Hippocampal formation (tissue), 2 donors: ENCODE data around the gene GSTT2.
"Not testable (repeated sequence)": the region's sequence is repeated elsewhere in the genome, so short reads cannot be mapped to it uniquely, and the experiment has no call there.

Experiments
- DNase-seq, 2 donors: peaks; one replicate each; lab custom pipeline; 2025; lab: John Stamatoyannopoulos, UW

Gene GSTT2

DNA sequence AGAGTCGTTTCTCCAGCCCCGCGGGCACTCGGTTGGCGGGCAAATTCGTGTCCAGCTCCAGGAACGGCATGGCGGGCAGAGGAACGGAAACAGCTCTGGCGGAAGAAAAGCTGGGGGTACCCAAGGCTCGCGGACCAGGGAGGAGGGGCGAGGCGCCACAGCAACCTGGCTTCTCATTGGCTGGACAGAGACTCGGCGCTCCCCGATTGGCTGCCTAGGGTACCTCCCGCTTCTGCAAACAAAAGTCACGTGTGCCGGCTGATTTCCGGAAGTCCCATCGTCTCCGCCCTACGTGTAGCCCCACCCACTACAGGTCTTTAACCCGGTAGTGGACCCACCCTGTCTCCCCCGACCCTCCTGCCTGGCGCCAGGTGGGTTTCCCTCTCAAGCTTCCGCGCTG, 5.6 kb upstream of the GSTT2 start, which contains the start of gene DDT:
TSS of gene DDT (minus strand) at position 97 of the 400 bp plus-strand sequence. CDS start at position 70, 27 bp downstream.
- DNase-seq = not testable (repeated sequence)

DNA sequence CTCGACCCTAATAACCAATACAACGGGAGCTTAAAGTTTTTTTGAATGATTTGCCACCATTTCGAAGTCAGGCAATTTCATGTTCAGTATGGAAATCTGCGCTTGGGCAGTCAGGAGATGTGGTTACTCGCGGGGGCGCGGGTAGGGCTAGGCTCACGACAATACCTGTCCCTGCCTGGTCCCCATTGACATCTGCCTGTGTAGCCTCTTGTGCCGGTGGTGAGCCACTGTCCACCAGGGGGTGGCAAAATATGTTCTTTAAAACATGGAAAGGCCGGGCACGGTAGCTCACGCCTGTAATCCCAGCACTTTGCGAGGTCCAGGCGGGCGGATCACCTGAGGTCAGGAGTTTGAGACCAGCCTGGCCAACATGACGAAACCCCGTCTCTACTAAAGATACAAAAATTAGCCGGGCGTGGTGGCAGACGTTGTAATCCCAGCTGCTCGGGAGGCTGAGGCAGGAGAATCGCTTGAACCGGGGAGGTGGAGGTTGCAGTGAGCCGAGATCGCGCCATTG, 5.0 kb upstream of the GSTT2 start:
- DNase-seq = not testable (repeated sequence)

DNA sequence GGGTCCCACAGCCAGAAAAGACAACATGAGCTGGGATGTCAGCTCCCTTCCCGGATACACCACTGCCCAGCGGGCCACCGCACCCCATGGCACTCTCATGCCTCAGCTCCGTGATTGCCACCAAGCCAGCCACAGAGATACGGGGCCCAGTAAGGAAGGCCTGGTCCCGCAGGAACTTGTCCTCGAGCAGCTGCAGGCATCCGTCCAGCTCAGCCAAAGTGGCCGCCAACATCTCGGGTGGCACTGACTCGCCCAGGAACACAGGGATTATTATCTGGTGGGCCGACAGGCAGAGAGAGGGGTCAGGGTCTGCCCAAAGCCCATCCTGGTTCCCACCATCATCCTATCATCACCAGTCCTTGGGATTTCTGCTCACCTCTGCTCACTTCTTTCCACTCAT, 2.6 kb upstream of the GSTT2 start:
- DNase-seq = not testable (repeated sequence)

DNA sequence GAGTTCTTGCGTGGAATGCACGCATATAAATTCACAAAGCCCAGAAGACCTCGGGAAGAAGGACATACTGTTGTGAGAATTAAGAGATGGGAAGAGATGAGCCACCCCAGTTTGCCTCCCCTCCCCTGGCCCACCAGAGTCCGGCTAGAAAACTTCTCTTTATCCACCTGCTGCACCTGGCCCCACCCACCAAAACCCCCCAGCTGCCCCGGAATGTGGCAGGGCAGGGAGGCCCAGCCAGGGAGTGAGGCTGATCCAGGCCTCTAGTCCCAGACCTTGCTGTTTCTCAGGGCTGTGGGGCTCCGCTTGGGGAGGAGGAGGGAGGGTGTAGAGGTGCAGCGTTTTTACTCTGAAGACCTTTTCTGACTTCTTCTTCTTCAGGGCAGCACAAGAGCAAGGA, 633 bp downstream of the GSTT2 start:
- DNase-seq = not testable (repeated sequence)

DNA sequence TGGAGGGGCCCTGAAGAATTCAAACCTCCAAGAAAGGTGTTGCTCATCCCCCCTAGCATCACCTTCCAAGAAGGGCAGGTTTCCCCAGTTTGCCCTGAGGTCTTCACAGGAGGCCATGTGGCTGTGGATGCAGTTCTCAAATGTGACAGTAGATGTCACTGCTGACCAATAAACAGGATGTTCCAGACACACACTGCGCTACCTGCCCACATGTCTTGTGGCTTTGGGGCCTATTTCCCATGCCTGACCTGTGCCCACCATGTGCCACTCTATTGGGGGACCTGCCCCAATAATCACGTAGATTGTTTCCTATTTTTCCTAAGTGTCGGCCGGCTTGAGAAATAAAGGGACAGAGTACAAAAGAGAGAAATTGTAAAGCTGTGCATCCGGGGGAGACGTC, 4.5 kb downstream of the GSTT2 start:
- no peak for DNase-seq

DNA sequence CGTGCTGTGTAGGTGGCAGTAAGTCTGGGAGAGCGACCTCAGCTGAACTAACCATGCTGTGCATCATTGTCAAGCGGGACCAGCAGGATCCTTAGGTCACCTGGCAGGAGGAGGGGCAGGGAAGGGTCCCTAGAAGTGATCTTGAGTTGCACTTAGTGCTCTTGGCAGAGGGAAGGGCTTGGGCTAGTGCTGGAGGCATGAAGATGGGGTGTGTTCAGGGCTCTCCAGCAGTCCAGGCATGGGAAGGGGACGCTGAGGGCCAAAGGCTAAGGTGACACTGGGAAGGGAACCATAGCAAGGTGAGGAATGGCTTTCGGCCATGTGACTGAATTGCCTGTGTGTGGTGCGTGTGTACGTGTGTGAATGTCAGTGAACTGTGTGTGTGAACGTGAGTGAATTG, 6.2 kb downstream of the GSTT2 start:
- DNase-seq = not testable (repeated sequence)

DNA sequence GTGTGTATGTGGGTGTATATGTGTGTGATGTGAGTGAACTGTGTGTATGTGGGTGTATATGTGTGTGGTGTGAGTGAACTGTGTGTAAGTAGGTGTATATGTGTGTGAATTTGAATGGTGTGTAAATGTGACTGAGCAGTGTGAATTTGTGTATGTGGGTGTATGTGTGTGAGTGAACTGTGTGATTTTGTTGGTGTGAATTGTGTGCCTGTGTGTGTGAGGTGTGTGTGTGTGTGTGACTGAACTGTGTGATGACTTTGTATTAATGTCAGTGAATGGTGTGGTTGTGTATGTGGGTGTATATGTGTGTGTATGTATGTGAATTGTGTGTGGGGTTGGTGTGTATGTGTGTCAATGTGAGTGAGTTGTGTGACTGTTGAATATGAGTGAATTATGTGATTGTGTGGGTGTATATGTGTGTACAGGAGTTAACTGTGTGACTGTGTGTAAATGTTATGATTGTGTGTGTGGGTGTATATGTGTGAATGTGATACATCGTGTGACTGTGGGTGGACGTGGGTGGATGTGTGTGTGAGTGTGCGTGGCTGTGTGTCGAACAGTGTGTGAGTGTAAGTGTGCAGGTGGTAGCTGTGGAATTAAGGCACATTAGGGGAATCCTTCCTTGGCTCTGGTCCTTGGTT, 6.7 kb downstream of the GSTT2 start:
- not testable (repeated sequence) for DNase-seq

DNA sequence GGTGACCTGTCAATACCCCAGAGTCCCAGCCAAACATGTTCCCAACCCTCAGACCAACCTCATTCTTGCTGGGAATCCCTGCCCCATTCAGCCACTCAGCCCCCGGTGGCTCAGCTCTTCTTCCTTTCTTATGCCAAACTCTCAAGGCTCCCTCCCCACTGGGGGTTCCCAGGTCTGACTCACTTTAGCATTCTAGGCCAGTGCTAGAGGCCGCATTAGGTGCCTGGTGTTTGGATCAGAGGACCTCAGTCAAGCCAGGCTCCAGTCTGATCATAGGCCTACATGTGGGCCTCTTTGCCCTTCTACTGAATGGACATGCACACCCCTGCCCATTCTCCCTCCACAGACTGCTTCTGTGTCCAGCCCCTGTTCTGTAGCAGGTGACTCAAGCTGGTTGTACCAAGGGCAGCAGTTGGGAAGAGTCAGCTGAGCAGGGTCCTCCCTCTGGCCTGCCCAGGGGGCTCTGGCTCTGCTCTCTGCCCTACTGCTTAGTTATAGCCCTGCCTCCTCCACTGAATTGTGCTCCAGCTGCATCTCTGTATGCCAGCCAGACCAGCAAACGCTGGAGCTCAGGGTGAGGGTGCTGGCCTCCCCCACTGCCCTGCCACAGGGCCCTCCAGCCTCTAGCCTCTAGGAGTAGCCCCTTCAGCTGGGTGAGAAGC, 9.8 kb downstream of the GSTT2 start:
- DNase-seq = not testable (repeated sequence)

DNA sequence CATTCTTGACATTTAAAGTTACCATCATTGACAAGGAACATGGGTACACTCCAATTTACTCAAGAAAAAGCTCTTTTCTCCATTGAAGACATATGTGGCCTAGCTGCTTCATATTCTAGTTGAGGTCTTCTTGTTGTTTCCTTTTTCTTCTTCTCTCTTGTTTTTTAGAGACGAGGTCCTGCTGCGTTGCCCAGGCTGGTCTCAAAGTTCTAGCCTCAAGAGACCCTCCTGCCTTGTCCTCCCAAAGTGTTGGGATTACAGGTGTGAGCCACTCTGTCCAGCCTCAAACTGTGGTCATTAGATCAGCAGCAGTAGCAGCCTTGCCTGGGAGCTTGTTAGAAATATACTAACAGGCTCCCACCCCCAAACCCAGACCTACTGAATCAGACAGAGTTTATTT, 13.1 kb downstream of the GSTT2 start:
- DNase-seq = not testable (repeated sequence)

DNA sequence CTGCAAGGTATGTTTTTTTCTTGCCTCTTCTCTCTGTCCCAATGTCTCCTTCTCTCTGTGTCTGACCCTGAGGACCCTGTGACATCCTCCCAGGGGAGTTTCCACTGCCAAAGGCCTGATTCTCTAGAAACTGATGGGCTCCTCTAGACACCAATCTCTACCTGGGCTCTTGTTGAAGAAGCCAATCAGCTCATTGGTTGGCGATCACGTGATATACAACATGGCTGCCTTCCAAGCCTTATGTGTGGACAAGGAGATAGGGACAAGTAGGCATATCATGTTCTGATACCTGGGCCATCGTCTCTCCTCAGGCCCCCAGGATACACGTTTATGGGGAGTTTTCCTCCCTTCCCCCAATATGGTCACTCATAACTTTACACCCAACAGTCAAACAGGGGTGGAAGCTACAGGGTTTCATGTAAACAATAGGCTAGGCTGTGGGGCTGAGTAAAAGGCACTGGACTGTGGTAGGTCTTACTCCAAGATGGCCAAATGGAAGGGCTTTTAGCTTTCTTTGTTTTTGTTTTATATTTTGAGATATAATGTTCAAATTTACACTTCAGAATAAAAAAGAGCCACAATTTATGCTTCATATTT, 13.7 kb downstream of the GSTT2 start:
- not testable (repeated sequence) for DNase-seq

DNA sequence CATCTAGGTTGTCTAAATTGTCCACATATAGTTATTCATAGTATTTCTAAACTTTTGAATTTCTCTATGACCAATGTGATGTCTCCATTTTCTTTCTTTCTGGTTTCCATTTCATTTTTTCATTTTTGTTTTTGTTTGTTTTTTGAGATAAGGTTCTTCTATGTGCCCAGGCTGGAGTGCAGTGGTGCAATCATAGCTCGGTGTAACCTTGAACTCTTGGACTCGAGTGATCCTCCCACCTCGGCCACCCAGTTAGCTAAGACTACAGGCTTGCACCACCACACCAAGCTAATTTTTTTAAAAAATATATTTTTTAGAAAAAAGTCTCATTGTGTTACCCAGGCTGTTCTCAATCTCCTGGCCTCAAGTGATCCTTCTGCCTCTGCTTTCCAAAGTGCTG, 17.2 kb downstream of the GSTT2 start:
- DNase-seq = no peak

DNA sequence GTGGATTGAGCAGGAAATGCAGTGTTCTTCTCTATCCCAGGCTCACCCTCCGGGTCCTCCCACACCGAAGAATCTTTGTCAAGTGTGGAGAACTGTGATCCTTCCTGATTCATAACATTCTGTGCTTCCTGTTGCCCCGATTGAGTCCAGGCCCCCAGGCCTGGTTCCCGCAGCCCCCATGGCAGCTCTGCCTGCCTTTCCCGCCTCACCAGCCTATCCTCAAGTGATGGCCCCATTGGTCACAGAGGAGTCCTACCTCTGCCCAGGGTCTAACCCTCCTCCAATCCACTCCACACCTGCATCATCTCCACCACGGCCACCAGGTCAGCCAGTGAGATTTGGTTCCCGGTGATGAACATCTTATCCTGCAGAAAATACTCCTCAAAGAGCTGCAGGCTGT, 19.8 kb downstream of the GSTT2 start:
- not testable (repeated sequence) for DNase-seq

DNA sequence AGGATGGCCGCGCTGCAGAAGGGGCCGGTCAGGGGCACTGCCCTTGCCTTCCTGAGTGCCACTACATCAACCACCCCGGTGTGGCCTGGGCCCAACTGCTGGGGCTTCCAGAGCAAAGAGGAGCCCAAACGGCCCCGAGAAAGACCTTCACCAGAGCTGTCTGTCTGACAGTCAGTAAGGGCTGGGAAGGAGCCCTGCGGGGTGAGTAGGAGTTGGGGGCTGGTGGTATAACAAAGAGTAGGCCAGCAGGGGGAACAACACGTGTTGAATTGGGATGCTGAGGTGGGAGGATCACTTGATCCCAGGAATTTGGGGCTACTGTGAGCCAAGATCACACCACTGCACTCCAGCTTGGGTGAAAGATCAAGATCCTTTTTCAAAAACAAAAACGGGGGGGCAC, 21.4 kb downstream of the GSTT2 start:
- DNase-seq = no peak

DNA sequence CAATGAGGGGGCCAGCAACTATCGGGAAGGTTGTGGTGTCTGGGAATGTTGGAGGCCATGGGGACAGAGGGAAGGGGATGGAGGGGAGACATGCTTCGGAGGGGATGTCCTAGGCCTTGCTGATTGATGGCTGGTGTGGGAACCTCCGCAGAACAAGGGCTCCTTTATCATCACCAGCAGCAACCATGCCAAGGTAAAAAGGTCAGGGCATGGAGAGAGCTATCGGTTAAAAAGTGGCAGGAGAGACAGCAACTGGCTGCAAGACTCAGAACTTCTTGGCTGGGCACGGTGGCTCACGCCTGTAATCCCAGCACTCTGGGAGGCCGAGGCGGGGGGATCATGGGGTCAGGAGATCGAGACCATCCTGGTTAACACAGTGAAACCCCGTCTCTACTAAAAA, 22.3 kb downstream of the GSTT2 start:
- DNase-seq = no peak

DNA sequence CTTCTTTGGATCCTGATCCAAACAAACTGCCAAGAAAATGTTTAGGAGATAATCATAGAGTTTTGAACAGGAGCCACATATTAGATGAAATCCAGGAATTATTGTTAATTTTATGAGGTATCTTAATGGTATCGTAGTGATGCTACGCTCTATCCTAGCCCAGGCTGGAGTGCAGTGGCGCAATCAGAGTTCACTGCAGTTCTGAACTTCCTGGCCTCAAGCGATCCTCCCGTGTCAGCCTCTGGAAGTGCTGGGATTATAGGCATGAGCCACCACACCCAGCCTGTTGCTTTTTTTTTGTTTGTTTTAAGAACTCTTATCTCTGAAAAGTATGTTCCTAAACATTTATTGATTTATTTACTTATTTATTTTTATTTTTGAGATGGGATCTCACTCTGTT, 22.9 kb downstream of the GSTT2 start:
- DNase-seq = no peak

DNA sequence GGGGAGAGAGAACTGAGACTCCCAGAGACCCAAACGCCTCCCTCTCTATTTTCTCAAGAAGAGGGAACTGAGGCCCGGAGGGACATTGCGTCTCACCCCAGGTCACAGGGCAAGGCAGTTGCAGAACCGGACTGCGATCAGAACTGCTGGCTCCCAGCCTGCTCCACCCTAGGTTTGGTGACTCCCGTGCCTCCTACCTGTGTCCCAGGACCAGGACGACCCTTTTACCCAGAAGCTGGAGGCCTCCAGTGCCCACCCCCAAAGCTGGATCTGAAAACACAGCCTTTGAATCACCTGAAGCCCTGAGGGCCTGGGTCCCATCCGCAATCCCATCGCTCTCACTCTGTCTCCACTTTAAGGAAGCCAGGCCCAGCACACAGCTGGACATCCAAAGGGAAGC, 24.0 kb downstream of the GSTT2 start:
- no peak for DNase-seq

DNA sequence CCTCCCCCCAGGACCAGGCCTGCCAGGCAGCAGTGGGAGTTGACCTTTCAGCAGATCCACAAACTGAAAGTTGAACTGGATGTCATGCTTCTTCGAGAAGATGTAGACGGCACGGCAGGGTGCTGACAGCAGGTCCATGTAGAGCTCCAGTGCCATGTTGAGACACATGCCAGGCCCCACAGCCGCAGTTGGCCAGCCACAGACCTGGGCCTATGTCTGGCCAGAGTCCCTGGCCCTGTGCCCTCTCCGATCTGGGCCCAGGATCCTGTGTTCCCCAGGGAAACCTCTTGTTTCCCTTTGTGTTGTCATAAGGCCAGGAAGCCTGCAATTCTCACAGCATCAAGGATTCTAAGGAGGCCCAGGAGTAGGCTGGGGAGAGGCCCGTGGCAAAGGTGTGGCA, 25.3 kb downstream of the GSTT2 start, which contains the start of gene GSTT4:
TSS of gene GSTT4 (minus strand) at position 253 of the 400 bp plus-strand sequence. CDS start at position 156, 97 bp downstream.
- DNase-seq = peak in 1 of 2 donors; percentile 18

DNA sequence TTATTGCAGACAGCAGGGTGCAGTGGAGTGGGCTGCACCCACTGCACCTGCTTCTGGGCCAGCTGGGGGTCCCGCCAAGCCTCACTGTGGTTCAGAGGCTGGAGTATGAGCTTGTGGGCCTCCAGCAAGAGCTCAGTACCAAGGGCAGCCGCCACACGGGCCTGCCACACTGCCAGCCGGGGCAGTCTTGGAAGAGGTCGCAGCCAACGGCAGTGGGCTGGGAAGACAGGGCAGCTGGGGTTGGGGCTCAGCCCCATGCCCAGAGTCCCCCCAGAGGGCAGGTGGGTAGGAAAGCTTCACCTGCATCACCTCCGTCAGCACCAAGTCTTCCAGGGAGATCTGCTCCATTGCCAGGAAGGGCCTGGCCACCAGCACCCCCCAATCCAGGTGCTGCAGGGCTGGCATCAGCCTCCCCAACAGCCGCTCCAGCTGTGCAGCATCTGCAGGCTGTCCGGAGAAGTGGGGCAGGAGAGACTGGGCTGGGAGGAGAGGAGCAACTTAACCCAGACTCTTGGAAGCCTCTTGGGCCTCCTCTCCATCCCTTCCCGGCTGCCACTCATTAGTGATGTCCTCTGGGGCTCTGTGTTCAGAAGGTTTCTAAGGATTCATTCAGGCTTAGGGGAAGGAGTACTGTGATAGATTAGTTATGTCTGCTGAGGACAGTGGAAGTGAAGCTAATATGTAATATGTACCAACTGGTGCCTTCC, 26.4 kb downstream of the GSTT2 start:
- DNase-seq = no peak

DNA sequence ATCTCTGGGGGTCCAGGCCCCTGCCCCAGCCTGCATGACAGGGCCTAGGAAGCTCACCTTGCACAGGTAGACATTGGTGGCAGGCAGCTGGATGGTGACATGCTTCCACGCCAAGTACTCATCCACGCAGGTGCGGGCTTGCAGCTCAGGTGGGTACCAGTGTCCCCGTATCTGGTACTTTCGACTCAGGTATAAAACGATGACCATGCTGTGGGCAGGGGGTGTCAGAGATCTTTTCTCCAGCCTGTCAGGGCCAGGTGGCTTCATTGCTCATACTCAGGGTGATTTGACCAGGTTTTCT, 26.9 kb downstream of the GSTT2 start:
- no peak for DNase-seq

DNA sequence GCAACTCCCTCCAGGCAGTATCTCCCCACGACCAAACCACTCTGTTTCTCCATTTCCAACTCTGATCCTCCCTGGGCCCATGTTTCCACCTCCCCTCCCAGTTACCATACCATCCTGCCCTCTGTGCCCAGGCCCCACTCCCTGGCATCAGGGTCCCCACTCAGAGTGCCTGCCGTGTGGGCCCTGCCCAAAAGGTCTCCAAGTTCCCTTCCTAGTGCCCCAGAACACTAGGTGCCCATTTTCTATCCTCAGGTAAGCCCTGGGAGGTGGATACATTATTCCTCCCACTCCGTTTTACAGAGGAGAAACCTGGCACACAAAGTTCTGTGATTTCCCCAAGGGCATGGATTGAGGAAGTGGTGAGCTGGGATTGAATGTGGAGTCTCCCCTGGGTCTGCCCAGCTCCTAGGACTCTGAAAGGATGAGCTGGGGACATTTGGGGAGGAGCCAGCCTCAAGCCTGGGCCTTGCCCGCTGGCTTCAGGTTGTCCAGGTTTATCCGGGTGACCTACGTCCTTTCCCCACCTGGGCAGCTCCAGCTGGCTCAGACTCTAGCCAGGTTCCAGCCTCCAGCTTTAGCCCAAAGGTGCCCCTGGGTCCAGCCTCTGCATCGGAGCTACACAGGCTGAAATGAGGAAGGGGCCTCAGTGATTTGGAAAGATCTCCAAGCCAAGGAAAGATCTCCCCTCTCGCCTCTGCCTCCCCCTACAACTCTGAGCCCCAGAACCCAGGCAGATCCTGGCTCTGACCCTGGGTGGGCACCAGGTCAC, 27.5 kb downstream of the GSTT2 start:
- DNase-seq = no peak

DNA sequence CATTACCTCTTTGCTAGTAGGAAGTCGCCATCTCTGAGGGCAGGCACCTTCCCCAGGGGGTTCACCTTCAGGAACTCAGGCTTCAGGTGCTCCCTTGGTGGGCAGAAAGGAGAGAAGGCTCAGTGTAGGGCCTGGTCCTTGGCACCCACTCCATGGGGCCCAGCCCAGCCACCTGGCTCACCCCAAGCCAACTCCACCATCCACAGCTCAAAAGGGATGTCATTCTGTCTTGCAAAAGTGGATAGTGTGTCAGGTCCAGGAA, 28.0 kb downstream of the GSTT2 start:
- no peak for DNase-seq
